Ishikawa (cell line): ENCODE measurements around the gene PPFIBP1.

Experiments
- CREB1 ChIP-seq: IDR thresholded peaks from 2 replicates; pipeline ENCODE4 v1.6.1; 2012; ENCODE audit warnings: low read depth
- EGR1 ChIP-seq: IDR thresholded peaks from 2 replicates; pipeline ENCODE4 v1.6.1; 2012
- EP300 ChIP-seq: IDR thresholded peaks from 2 replicates; pipeline ENCODE4 v1.6.1; 2012; ENCODE audit warnings: borderline replicate concordance
- FOXM1 ChIP-seq: IDR thresholded peaks from 2 replicates; pipeline ENCODE4 v1.6.1; 2012; ENCODE audit warnings: low read depth, borderline replicate concordance
- MAX ChIP-seq: IDR thresholded peaks from 2 replicates; pipeline ENCODE4 v1.6.1; 2012
- NFIC ChIP-seq: IDR thresholded peaks from 2 replicates; pipeline ENCODE4 v1.6.1; 2012
- RAD21 ChIP-seq: IDR thresholded peaks from 2 replicates; pipeline ENCODE4 v1.6.1; 2012; ENCODE audit warnings: low read depth
- REST ChIP-seq: IDR thresholded peaks from 2 replicates; pipeline ENCODE4 v1.6.1; 2012; ENCODE audit warnings: low read depth, mild to moderate bottlenecking
- TAF1 ChIP-seq: IDR thresholded peaks from 2 replicates; pipeline ENCODE4 v1.6.1; 2012; ENCODE audit warnings: low read depth, mild to moderate bottlenecking
- TCF12 ChIP-seq: IDR thresholded peaks from 2 replicates; pipeline ENCODE4 v1.6.1; 2012; ENCODE audit warnings: low read depth
- TEAD4 ChIP-seq: IDR thresholded peaks from 2 replicates; pipeline ENCODE4 v1.6.1; 2012
- USF1 ChIP-seq: IDR thresholded peaks from 2 replicates; pipeline ENCODE4 v1.6.1; 2012
- YY1 ChIP-seq: IDR thresholded peaks from 2 replicates; pipeline ENCODE4 v1.6.1; 2012; ENCODE audit warnings: low read depth
- ZBTB7A ChIP-seq: IDR thresholded peaks from 2 replicates; pipeline ENCODE4 v1.6.1; 2012; ENCODE audit warnings: low read depth

GRCh38 chr12:27686147-27686546, 162.1 kb downstream of the PPFIBP1 start:
- no peak for TF ChIP-seq YY1
- TF ChIP-seq ZBTB7A = no peak
- TF ChIP-seq FOXM1 = no peak
- TF ChIP-seq RAD21 = no peak
- no peak for TF ChIP-seq EP300
- no peak for TF ChIP-seq TAF1
- TF ChIP-seq USF1 = no peak
- no peak for TF ChIP-seq MAX
- no peak for TF ChIP-seq NFIC
- TF ChIP-seq REST = no peak
- TF ChIP-seq EGR1 = no peak
- no peak for TF ChIP-seq TEAD4
- TF ChIP-seq CREB1 = no peak
- no peak for TF ChIP-seq TCF12
